ENCODE data around the gene CCT6B.
"Not testable (repeated sequence)": the region's sequence is repeated elsewhere in the genome, so short reads cannot be mapped to it uniquely, and the experiment has no call there.

Gene CCT6B, protein sequence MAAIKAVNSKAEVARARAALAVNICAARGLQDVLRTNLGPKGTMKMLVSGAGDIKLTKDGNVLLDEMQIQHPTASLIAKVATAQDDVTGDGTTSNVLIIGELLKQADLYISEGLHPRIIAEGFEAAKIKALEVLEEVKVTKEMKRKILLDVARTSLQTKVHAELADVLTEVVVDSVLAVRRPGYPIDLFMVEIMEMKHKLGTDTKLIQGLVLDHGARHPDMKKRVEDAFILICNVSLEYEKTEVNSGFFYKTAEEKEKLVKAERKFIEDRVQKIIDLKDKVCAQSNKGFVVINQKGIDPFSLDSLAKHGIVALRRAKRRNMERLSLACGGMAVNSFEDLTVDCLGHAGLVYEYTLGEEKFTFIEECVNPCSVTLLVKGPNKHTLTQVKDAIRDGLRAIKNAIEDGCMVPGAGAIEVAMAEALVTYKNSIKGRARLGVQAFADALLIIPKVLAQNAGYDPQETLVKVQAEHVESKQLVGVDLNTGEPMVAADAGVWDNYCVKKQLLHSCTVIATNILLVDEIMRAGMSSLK

DNA sequence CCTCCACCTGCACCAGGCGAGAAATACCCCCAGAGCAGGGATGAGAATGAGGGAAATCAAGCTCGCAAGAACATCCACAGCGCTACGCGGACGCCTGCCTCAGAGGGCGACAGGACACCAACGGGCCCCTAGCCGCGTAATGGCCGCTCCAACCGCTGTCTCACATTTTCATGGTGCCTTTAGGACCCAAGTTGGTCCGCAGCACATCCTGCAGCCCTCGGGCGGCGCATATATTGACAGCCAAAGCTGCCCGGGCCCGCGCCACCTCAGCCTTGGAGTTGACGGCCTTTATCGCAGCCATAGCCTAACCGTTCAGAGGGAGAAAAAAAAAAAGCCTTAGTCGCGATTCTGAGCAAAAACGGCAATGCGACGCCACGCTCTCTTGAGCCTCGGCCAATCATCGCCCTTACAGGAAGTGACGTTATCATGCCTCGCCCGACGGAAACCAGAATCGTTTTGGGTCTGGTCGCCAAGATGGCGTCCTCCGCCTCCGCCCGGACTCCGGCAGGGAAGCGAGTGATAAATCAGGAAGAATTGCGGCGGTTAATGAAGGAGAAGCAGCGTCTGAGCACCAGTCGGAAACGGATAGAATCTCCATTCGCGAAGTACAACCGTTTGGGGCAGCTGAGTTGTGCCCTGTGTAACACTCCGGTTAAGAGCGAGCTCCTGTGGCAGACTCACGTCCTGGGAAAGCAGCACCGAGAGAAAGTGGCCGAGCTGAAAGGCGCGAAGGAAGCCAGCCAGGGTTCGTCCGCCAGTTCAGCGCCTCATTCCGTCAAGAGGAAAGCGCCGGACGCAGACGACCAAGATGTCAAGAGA, at the start of gene CCT6B, which contains the start of gene ZNF830:
CCT6B (minus strand) TSS at position 368 of the 819 bp plus-strand sequence; CDS start at position 301, 67 bp downstream.
ZNF830 (plus strand) TSS at position 448 of the 819 bp plus-strand sequence; CDS start at position 475, 27 bp downstream.
- peak; percentile 91 for DNase-seq

DNA sequence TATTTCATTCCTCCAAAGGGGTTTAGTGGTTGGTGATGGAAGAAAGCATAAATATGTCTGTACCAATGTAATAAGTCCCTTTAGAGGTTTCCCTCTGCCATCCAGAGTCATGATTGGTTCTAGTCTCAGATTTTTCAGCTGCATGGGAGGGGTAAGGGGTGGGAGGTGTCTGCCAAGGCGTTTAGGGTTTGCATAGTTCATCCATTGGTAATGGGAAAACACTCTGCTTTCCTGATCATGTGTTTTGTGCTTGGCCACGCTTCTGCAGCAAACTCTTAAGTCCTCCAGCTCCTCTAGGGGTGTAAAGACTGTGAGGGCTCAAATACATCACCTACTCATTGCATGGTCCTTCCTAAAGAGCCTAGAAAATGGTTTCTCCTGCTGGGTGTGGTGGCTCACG, 48.8 kb upstream of the CCT6B start:
- DNase-seq: no peak

- DNase-seq: no peak
Observed at GRCh38 chr17:35006961-35007360, 45.7 kb upstream of the CCT6B start.

DNA sequence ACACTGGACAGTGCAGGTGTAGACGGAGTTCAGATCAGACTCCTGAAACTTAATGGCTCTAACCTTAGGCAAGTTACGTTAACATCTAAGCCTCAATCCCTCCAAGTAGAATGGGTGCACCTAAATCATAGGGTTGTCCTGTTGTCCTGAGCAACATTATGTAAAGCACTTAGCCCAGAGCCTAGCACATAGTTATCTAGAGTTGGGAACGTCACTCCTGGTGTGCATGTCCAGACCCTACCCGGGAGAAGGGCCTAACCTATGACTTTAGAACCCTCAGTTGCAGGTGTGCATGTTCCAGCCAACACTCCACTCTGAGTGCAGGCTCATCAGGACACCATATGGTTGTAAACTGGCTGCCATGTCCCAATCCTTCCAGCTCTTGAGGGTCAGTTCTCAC, 45.1 kb upstream of the CCT6B start:
- no peak for DNase-seq

DNA sequence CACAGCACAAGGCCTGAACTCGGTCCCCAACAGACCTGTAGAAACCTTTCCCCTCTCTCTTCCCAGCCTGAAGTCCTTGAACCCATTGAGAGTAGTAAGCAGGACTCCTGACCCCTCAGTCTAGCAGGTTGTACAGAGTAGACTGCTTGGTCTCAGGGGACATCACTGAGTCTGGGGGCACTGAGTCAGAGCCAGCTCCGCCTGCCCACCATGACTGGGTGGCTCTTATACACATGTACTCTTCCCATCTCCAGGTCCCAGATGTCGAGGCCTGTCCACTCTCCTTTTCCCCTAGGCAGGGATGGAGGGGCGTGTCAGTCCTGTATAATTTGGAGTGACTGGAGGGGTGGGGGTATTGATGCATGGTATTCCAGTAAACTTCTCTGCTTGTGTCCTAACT, 42.5 kb upstream of the CCT6B start:
- no peak for DNase-seq

- DNase-seq: no peak
Observed at GRCh38 chr17:35002876-35003551, 41.8 kb upstream of the CCT6B start.

- no peak for DNase-seq
Observed at GRCh38 chr17:35001549-35001948, 40.3 kb upstream of the CCT6B start.

- DNase-seq: not testable (repeated sequence)
Observed at GRCh38 chr17:35000965-35001364, 39.7 kb upstream of the CCT6B start.

GRCh38 chr17:34999456-34999855, 38.2 kb upstream of the CCT6B start:
- no peak for DNase-seq

DNA sequence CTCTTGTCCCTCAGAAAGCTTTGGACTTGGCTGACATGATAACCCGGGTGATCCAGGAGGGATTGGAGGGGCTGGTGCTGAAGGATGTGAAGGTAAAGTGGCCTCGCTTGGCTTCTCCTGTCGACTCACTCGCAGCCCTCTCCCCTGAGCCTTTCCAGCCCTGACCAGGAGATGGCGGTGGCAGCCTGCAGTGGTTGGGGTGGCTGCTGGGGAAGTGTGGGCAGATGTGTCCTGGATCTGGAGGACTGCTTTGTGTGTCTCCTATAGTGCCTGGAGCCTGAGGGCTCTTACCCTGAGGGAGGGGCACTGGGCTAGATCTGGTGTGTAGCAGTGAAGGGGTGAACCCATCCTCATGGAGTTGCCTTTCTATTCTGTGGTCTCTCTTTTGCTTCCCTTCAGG, 36.9 kb upstream of the CCT6B start:
- DNase-seq: peak; percentile 69

- no peak for DNase-seq
Observed at GRCh38 chr17:34997355-34997862, 36.1 kb upstream of the CCT6B start.

DNA sequence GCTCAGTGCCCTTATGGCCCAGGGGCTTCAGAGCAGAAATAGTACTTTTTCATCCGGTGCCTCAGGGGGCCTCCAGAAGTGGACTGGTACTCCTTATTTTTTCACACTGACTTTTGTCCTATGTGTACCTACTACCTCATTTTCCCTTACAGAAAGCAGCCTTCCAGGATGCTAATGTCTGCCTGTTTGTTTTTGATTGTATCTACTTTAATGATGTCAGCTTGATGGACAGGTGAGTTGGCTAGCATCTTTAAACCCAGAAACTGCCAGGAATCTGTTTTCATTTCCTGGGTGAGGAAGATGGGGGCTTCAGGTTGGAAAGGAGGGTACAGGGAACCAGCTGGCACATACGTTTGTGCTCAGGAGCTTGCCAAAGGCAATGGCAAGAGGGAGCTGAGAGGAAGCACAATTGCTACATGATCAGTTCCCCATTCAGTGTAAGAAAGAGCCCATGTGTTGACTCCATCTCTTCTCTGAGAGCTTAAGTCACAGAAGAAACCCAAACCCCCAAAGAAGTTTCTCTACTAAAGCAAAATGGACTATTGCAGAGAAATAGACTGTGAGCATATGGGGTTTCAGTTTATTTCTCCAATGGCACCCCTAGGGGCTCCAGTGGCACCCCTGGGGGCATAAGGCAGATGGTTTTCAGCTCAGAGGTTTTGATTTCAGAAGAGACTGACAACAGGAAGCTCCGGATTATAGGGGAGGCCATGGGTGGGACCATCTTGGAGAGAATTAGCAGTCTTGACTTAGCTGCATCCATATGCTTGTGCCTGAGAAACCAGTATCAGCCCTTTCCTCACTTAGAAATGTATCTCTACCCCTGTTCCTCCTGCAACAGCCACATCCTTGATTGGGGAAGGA, 35.4 kb upstream of the CCT6B start:
- DNase-seq: no peak

GRCh38 chr17:34993031-34993430, 31.8 kb upstream of the CCT6B start:
- DNase-seq: no peak

- DNase-seq: no peak
Observed at GRCh38 chr17:34991606-34992005, 30.3 kb upstream of the CCT6B start.

DNA sequence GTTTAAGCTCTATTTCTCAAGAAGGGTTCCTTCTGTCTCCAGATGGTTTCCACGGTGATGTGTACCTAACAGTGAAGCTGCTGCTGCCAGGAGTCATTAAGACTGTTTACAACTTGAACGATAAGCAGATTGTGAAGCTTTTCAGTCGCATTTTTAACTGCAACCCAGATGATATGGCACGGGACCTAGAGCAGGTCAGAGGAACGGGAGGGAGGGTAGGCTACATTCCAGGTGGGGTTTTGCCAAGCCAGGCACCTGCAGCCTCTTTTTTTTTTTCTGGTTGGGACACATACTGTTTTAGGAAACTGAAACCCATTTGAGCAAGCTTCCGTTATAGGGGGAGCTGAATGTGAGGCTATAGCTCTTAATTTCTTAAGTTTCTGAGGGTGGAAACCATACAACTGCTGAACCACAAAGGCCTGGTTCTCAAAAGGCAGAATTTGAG, 29.7 kb upstream of the CCT6B start:
- DNase-seq: no peak

DNA sequence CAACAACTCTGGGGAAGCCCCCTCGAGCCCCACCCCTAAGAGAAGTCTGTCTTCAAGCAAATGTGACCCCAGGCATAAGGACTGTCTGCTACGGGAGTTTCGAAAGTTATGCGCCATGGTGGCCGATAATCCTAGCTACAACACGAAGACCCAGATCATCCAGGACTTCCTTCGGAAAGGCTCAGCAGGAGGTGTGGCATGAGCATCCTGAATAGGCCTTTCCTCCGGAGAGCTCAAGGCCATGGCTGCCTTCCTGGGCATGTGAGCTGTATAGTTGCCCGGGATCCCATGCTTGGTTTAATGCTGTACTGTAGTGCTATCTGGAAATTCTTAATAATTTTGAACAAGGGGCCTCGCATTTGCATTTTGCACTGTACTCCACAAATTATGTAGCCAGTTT, 28.2 kb upstream of the CCT6B start:
- DNase-seq: no peak

DNA sequence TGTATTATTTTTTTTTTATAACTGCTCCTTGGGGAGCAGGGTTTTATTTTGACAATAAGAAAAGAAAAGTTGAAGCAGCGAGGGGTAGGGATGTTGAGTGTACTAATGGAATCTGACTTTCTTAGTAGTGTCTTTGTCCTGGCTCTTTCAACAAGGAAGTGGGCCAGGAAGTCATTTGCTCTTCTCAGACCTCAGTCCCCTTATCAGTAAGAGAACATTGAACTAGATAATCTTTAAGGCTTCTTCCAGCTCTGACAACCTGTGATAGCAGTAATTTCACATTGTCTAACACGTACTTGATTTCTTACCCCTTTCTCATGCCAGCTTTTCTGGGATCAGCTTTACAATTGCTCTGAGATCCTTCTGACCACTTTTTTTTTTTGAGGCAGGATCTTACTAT, 27.4 kb upstream of the CCT6B start:
- DNase-seq: no peak

DNA sequence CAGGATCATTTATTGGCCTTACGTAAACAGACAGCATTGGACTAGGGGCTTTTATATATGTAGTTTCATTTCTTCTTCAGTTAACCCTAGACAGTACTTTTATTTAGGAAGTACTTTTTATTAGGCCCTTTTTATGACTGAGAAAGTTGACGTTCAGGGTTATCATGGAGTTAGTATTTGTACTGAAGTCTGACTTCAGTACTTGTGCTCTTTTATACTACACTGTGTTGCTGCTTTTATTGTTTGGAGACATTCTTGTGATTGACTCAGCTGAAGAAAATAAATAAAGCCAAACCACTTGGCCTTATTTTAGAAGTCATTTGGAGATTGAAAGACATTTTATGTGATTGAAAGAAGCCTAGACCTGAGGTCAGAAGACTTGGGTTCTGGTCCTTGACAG, 26.0 kb upstream of the CCT6B start:
- no peak for DNase-seq

DNA sequence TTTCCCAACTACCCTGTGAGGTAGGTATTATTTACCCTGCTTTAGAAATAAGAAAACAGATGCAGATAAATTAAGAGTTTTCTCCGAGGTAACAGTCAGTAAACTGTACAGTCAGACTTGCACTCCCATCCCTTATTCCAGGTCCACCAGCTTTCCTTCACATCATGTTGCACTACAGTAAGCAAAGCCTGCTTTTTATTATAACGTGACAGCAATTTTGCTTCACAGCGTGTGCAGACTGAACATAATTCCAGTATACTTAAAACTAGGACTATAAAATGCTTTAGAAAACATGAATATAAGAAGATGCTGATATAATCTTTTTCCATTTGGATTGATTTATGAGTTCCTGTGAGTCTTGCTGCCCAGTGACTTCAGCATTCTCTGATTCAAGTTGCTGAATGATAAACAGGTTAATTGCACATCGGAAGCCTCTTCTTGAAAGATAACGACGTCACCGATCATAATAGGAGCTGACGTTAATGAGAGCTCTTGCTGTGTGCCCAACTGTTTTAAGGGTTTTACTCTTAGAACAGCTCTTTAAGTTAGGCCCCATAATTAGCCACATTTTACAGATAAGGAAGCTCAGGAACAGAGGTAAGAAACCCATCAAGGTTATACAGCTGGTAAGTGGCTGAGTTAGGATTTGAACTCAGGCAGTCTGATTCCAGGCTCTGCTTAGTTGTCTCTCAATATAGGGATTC, 20.4 kb upstream of the CCT6B start:
- no peak for DNase-seq

DNA sequence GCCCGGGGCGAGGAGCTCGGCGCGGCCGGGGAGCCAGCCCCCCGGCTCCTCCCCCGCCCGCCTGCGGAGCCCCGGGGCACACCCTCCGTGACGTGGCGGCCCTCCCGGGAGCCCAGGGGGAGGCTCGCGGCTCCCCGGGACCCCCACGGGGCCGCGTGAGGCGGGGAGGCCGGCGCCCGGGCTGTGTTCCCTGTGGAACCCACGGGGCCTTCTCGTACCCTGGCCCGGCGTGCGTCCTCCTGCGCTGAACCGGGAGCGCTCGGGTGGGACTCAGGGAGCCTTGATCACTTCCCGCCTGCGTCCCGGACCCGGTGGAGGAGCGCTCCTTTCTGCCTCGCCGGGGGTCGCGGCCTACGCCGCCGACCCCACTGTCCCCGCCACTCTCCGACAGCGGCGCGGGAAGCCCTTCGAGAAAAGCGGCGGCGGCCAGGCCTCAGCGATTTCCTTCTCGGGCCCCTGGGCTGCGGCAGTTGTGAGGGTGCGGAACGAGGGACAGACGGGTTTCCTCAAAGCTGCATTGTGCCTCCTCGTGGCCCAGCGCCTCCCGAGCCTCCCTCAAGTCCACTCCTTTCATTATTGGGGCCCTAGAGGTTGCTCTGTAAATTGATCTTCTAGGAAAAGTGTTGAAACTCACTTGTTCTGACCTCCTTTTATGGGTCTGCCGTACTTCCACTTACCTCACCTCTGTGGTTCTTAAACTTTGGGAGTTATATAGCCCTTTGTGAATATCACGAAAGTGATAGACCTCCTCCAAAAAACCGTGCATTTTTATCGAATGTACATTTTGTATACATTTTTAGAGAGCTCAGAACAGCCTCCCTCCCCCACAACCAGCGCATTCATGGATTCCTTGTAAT, 19.6 kb upstream of the CCT6B start:
- DNase-seq: peak; percentile 80

Data from stimulated activated naive CD4-positive, alpha-beta T cell treated with Interleukin-2 at 50 U/mL for 16 hours (primary cell).